ENCODE data around the gene EMP1.

Gene EMP1

DNA sequence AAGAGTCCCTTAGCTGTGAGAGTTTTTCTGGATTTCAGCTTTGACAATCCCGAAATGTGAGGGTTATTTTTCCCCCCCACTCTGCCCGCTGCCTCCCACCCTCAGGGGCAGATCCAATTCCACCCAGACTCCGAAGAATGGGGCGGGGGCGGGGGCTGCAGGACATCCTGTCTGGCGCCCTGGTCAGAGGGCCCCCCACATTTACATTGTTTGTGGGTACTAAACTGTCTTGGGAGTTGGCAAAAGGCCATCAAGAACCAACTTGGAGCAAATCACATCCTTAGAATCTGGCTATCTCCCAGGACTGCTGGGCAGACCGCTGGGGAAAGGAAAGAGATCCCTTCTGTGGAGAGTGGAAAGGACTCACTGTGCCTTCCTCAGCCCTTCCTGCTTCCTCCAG, 2.4 kb downstream of the EMP1 start:
- in situ Hi-C loops (cut with HindIII; ENCODE audit: low sequenced_read_pairs): no loop called here
- DNase-seq (ENCODE audit: low read depth): no peak
- H3K4me3 ChIP-seq (ENCODE audit: low read depth, low read length): peak overlapping the region; percentile 75
- TF ChIP-seq, protein P1, sequence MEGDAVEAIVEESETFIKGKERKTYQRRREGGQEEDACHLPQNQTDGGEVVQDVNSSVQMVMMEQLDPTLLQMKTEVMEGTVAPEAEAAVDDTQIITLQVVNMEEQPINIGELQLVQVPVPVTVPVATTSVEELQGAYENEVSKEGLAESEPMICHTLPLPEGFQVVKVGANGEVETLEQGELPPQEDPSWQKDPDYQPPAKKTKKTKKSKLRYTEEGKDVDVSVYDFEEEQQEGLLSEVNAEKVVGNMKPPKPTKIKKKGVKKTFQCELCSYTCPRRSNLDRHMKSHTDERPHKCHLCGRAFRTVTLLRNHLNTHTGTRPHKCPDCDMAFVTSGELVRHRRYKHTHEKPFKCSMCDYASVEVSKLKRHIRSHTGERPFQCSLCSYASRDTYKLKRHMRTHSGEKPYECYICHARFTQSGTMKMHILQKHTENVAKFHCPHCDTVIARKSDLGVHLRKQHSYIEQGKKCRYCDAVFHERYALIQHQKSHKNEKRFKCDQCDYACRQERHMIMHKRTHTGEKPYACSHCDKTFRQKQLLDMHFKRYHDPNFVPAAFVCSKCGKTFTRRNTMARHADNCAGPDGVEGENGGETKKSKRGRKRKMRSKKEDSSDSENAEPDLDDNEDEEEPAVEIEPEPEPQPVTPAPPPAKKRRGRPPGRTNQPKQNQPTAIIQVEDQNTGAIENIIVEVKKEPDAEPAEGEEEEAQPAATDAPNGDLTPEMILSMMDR (IDR thresholded peaks at IDR 0.05; ENCODE audit: low read depth, low read length, missing control alignments): no peak

DNA sequence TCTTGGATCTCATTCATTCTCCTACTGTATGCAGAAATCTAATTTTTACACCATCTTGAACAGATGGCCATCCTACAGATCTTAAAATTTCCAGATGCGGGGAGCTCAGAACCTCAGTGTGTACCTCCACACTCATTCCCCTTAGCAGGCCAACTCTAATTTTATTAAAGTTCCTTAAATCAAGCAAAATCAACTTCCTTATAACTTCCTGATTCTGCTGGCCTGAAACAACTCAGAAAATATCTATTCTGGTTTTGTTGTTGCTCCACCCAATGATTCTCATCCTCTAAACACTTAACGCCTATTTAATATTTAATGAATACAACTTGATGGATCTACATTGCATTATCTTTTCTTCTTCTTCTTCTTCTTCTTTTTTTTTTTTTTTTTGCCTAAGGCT, 3.1 kb downstream of the EMP1 start:
- in situ Hi-C loops (cut with HindIII; ENCODE audit: low sequenced_read_pairs): no loop called here
- TF ChIP-seq, protein P1 (IDR thresholded peaks at IDR 0.05; ENCODE audit: low read depth, low read length, missing control alignments): no peak
- DNase-seq (ENCODE audit: low read depth): no peak
- peak overlapping the region; percentile 75 for H3K4me3 ChIP-seq (ENCODE audit: low read depth, low read length)

DNA sequence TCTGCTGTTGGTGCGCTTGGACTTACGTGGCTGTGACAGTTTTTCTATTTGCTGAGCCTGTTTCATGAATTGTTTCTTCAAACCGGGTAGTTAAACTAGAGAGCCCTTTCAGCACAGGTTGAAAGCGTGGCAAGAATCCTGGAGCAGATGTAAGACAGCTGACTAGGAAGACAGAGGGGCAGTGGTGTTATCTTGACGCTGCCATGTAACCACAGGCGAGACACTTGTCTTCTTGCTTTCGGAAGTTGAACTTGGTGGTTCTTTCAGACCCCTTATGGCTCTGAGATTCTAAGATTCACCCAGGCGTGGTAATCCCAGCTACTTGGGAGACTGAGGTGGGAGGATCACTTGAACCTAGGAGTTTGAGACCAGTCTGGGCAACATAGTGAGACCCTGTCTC, 4.3 kb downstream of the EMP1 start:
- in situ Hi-C loops (cut with HindIII; ENCODE audit: low sequenced_read_pairs): no loop called here
- TF ChIP-seq, protein P1 (IDR thresholded peaks at IDR 0.05; ENCODE audit: low read depth, low read length, missing control alignments): no peak
- no peak overlapping the region for H3K4me3 ChIP-seq (ENCODE audit: low read depth, low read length)
- no peak for DNase-seq (ENCODE audit: low read depth)

DNA sequence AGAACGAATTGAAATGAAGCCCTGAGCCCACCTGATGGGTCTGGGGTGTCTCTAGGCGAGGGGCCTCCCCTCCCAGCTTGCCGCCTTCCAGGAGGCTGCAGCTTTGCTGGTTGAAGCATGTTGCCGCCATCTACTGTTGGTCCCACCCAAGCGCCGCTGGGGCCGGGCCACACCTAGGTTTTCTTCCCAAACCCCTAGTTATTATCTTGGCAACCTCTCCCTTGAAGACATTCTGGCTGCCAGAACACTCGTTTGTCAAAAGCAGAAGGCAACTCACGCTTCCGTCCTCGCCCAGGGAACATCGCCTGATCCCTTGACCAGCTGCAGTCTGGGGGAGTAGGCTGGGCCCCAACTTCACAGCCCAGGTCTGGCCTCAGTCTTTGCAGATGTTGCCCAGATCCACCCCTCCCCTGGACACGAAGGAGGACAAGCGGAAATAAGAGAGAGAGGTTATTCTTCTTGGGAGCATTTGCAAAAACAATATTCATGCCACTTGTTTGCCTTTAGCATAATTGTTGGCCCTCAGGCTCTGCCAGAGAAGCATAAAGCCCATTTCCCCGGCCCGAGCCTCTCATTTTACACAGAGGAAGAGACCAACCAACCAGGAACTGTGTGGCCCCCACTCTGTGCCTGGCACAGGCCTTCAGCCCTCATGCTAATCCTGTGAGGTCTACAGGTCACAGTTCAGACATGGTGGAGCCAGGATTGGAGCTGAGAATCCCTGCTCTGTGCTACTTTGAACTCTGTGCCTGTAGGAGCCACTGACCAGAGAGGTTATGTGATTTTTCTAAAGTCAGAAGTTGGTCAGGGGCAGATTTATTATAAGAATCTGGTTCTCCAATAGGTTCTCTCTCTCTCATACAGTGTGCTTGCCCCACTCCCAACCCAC, 6.8 kb downstream of the EMP1 start:
- no peak overlapping the region for H3K4me3 ChIP-seq (ENCODE audit: low read depth, low read length)
- TF ChIP-seq, protein P1 (IDR thresholded peaks at IDR 0.05; ENCODE audit: low read depth, low read length, missing control alignments): peak; percentile 8
- DNase-seq (ENCODE audit: low read depth): no peak
- in situ Hi-C loops (cut with HindIII; ENCODE audit: low sequenced_read_pairs): no loop called here

DNA sequence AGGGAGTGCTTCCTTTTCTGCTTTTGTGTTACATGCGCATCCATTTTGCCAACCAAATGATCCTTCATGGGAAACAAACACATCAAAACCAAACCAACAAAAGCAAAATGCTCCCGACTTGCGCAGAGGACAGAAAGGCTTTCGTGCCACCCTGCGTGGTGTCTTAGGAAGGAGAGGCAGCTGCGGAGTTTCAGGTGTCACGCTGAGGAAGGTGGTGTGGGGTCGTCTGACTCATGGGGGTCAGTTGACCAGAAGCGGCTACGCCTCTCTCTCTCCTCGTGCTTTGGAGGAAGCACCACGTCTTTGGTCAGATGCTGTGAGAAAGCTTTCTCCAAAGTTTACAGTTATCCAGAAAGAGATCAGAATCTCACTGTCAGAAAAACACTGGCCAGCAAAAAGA, 7.9 kb downstream of the EMP1 start:
- in situ Hi-C loops (cut with HindIII; ENCODE audit: low sequenced_read_pairs): no loop called here
- H3K4me3 ChIP-seq (ENCODE audit: low read depth, low read length): no peak overlapping the region
- no peak for DNase-seq (ENCODE audit: low read depth)
- TF ChIP-seq, protein P1 (IDR thresholded peaks at IDR 0.05; ENCODE audit: low read depth, low read length, missing control alignments): no peak

DNA sequence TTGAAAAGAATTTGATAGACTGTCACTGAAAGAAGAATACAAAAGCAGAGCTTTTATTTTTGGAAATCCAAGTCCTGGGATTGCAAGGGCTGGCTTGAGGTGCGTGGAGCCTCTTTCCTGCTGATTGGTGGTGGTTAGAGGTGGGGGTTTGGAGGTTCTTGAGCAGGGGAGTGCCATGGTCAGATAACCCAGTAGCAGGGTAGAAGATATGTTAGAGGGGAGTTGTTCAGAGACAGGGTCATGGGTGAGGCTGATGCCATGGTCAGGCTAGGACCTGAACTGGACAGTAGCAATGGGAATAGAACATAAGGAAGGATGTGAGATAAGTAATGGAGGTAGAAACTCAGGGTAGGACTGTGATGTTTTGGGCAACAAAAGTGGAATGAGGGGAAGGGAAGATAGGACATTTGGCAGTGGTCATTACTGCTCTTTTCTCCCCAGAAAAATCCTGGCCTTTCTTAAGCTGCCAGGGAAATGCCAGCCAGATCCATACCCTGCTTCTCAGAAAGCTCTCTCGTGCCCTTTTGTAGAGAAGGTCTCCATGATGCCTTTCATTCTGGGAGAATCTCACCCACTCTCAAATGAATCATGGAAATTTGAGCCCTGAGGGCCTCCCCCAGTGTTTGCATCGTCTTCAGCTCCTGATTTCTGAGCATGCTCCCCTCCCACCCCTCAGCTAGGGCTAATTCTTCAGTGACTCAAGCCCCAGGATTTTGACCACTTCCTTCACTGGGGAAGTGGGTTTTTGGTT, 9.5 kb downstream of the EMP1 start:
- peak; percentile 97 for DNase-seq (ENCODE audit: low read depth)
- in situ Hi-C loops (cut with HindIII; ENCODE audit: low sequenced_read_pairs): no loop called here

More for the DNA sequence above, 9.5 kb downstream of the EMP1 start:
- H3K4me3 ChIP-seq (ENCODE audit: low read depth, low read length): no peak overlapping the region
- TF ChIP-seq, protein P1 (IDR thresholded peaks at IDR 0.05; ENCODE audit: low read depth, low read length, missing control alignments): no peak

Measured in astrocyte of the cerebellum (primary cell).